Renal pelvis (tissue), 12 donors: ENCODE data around the gene CEP131. TPM values are rescaled to one million over a fixed set of nuclear protein-coding genes. Genes with fewer than 3 reads are reported as not detected.

Experiments used
- DNase-seq: peaks from one replicate; pipeline ENCODE4 v3.0.0-alpha.2; 2013
- long read RNA-seq, 16 experiments: transcript quantifications; one replicate each; lab custom pipeline, GENCODE V29; 2026
- polyA plus RNA-seq, 3 donors: library from polyadenylated mRNA; unstranded; fragments of 120-200 nt; gene quantifications; one replicate each; pipeline ENCODE4 v1.2.1, GENCODE V29; 2013; ENCODE audit not compliant: insufficient read length in 3 of 3

Gene CEP131
- polyA plus RNA-seq = 10 to 100 TPM; 23.4 to 27.2 (median 25.3) TPM
- long read RNA-seq, donor 1 = 0 reads
- long read RNA-seq, donor 2 = 0 reads
- long read RNA-seq, donor 3, partial matches to known transcripts = 0 of 3 reads
- long read RNA-seq, donor 3, other reads (novel, unspliced or antisense) = 0 of 3 reads
- long read RNA-seq, donor 4 = 0 reads
- long read RNA-seq, donor 5, partial matches to known transcripts = 0 of 2 reads
- long read RNA-seq, donor 5, other reads (novel, unspliced or antisense) = 0 of 2 reads
- long read RNA-seq, donor 6 = 0 reads
- long read RNA-seq, donor 7, partial matches to known transcripts = 0 of 1 reads
- long read RNA-seq, donor 7, other reads (novel, unspliced or antisense) = 0 of 1 reads
- long read RNA-seq, donor 8, partial matches to known transcripts = 0 of 1 reads
- long read RNA-seq, donor 8, other reads (novel, unspliced or antisense) = 0 of 1 reads
- long read RNA-seq, donor 9, partial matches to known transcripts = 0 of 1 reads
- long read RNA-seq, donor 9, other reads (novel, unspliced or antisense) = 0 of 1 reads
- long read RNA-seq, donor 10 = 0 reads
- long read RNA-seq, donor 11, partial matches to known transcripts = 0 of 1 reads
- long read RNA-seq, donor 11, other reads (novel, unspliced or antisense) = 0 of 1 reads
- long read RNA-seq, donor 12, partial matches to known transcripts = 0 of 3 reads
- long read RNA-seq, donor 12, other reads (novel, unspliced or antisense) = 0 of 3 reads
- long read RNA-seq, donor 13 = 0 reads
- long read RNA-seq, donor 14 = 0 reads
- long read RNA-seq, donor 15 = 0 reads
- long read RNA-seq, donor 16 = 0 reads

DNA sequence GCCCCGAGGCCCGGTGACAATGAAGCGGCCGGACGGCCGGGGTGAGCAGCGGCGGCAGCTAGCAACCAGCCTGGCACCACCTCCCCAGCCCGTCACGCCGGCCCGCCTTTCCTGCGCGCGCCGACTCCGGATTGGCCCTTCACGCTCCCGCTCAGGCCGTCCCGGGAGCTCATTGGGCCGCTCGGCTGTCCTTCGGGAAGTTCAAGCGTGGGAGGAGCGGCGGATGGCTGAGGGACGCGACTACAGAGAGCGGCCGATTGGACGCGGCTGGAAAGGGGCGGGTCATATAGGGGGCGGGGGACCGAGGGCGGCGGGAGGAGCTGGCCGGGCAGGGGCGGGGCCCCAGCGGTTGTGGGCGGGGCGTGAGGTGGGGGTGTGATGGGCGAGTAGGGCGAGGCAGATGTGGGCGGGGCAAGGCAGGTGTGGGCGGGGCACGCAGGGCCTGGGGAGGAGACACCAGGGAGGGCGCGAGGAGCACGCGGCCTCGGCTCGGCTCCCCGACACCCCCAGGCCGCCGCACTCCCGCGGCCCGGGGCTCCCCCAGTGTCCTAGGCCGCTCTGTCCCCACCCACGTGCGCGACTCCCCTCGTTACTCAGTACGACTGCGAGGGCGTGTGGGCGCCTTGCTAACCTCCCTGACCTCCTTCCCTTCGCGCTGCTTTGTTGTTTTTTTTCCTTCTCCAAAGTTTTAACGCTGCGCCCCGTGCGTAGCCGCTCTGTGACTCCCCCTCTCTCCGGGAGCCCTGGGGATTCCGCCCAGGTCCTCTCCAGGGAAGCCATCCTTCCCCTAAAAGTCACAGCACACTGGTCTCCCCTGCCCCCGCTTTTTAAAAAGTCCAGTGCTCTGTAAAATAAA is at the start of gene CEP131:
TSS of gene CEP131 (minus strand) at position 60 of the 856 bp plus-strand sequence. CDS start 2,909 bp downstream, outside the sequence.
- peak; percentile 98 for DNase-seq

DNA sequence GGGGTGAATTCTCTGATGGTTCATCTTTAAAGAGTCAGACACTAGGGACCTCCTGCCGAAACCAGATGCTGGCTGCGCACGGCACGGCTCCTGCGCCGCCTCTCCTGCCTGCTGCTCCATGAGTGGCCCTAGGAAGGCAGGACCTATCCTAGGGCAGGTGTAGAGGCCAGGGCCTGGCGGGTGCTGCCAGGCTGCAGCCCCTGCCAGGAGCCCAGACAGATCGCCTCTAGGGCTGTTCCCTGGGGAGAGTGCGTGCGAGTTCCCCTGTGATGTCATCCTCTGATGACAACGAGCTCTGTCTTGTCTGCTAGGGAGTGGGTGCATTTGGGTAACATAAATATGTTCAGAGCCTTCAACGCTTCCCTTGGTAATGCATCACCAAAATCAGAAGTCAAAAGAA is 48.5 kb upstream of the CEP131 start:
- DNase-seq = no peak

DNA sequence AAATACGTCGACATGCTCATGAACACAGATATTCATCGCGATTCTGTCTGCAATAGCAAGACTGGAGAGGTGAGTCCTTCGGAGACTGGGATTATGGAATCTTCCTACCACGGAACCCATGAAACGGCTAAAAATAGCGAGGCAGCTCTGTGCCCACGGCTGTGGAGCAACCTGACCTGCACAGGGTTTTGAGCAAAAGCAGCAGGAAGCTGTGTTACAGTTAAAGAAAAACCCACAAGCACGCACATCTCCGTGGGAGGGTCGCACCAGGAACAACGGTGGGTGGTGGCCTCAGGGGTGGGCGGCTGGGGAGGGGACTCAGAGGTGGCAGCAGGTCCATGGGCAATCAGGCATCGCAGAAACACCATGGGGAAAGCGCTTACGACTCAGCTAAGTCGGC is 47.5 kb upstream of the CEP131 start:
- no peak for DNase-seq

DNA sequence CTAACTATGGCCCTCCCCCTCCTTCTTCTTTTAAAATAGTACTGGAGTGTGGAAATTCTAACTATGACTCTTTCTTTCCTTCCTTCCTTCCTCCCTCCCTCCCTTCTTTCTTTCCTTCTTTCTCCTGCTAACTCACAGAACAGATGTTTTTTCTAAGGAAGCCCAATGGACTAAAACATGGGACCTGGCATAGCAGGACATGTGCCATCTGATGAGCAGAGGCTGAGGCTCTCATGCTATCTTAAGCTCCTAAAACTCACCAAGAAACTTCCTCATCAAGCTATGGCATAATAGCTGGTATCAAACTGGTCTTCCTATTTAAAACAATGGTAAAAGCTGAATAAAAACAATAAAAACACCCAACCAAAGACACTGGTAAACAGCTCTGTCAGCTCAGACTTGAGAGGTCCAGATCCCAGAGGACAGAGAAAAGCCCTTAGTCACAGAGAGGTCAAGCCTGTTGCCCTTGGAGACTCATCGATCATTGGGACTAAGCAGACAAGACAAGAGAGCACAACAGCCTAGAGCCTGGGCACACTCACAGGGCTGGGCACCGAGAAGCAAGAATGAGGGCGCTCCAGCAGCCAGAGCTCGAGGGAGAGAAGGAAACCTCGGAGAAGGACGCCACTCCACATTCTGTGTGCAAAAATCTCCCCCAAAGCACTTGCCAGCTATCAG is 44.8 kb upstream of the CEP131 start:
- DNase-seq = no peak

DNA sequence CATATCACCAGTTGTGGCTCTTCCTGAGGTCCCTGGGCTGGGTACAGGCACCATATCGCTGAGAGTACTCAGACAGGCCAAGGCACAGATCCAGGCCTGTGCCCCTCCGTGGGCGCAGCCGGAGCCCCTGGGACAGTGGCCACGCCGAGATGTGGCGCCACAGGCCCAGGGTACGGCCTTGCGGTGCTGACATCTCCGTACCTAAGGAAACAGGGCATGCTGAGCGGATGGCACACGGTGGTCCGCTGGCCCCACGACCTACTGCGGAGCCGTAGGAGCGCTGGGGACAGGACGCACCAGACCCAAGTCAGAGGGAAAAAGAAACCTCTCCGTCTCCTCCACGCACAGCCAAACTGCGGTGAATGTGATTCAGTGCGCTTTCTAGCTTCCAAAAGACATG is 42.8 kb upstream of the CEP131 start:
- DNase-seq = no peak

DNA sequence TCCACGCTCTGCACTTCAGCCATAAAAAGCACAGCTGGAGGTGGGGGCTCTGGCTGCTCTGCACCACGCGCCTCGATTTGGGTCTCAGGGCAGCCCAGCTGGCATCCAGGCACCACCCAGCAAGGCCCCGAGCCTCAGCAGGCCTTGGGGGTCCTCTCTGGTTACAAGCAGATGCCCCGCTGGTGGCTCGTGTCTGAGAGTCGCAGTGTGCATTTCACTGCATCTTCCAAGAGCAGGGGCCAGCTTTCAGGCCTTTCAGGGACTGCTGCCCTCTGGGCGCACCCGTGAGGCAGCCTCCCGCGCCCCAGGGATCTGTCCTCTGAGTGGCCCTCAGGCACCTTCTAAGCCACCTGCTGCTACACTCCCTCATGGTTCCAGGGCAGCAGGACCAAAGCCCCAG is 41.9 kb upstream of the CEP131 start:
- no peak for DNase-seq

DNA sequence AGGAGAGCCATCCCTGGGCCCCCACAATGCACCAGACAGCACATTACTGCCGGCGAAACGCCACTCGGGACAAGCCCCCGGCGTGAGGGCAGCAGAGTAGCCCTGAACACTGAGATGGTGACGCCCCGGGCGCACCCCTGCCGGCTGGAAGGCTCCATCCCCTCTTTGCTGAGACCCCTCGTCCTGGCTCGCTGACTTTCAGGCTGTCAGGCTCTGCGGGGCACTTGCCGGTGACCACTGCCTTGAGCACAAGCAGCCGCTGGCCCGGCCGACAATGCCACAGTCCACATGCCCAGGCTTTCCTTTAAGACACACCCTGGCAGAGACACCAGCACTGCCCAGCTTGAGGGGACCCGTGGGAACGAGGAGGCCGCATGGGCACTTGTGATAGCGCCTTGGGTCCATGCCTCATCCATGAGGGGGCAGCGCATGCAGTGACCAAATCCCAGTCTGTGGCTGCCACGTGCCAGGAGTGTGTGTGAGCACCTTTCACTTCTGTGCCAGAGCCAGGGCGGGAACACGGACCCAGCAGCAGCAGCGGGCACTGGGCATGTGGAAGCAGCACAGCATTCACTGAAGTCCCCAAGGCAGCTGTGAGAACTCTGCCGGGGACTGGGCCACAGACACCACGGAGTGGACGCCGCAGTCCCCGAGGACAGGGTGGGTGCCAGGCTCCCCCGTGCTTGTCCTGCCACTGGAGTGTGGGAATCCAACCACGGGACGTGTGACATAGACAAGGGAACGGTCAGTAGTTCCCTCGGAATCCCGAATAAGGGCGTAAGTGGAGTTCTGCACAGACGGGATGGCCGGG is 40.8 kb upstream of the CEP131 start:
- DNase-seq = no peak

DNA sequence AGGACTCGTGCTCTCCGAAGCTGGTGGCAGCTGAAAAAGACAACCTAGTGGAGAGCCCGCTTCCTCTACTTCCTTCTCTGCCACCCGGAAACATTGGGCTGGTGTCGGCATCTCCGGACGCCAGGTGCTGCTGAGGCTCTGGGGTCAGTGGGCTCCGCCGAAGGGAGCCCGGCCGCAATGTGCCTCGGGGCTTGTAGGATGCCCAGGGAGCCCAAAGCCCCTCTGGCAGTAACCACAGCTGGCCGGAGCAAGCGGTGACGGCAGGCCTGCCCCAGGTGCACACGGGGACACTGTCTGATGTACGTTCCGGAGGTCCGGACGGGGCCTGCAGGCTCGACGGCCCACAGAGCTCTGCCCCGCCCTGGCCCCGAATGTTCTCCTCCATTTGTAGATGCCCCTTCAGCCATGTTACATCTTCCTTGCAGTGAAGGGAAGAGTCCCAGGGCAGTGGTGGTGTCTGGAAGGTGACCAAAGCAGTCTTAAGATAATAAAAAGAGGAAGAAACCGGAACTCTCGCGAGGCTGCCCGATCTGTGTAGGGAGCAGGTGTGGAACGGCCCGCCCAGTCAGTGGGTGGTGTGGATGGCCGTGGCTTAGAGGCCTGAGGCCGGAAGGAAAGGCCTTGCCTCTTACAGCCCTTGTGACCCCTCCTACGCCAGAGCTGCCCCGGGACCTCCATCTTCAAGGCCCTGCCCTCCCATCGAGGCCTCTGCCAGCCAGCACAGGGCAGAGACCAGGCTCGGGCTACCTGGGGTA is 39.0 kb upstream of the CEP131 start:
- no peak for DNase-seq

DNA sequence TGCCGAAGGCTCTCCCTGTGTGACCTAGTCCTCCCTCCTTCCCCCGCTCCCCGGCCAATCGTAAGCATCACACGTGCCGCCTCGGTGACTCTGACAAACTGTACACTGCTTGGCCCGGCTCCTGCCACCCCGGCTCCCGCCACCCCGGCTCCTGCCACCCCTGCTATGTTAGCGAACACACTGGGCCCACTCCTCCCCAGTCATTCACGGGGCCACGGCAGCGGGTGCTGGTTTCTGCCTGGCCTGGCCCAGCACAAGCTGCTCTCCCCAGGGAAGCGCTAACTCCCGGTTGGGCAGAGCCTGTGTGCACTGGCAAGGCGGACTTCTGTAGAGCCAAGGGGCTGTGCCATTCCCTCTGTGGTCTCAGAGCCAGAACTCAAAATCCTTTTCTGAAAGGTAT is 38.3 kb upstream of the CEP131 start:
- no peak for DNase-seq

DNA sequence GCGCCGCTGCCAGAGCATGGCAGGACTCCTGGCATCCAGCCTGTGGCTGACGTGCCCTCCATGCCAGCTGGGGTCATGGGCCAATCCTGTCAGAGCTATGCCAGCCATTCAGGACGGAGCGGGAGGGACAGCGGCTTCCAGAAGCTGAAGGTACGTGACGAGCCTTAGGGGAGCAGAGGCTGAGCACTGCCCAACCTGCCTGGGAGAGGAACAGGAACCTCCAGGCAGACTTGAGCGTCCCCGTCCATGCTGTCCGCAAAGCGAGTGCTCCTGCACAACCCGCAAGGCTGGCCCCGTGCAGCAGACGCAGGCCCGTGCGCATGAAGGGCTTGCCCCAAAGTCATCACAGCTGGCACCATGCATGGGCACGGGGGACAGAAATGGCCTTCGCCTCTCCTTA is 37.9 kb upstream of the CEP131 start:
- DNase-seq = no peak

DNA sequence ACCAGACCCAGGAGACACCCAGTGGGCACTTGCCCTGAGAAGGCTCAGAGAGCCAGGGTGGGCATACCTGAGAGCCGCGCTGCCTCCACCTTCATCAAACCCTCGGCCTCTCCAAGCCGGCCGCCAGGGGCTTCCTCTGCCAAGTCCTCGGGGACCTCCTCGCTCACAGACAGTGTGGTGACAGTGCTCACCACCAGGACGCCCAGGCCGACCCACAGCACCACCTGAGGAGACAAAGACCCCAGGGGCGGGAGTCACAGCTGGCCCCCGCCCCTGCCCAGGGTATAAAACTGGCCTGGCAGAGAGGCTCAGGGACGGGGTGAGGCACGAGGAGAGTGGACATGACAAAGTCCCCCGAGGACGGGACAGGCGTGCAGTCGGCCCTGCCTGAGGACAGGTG is 37.4 kb upstream of the CEP131 start:
- DNase-seq = no peak

DNA sequence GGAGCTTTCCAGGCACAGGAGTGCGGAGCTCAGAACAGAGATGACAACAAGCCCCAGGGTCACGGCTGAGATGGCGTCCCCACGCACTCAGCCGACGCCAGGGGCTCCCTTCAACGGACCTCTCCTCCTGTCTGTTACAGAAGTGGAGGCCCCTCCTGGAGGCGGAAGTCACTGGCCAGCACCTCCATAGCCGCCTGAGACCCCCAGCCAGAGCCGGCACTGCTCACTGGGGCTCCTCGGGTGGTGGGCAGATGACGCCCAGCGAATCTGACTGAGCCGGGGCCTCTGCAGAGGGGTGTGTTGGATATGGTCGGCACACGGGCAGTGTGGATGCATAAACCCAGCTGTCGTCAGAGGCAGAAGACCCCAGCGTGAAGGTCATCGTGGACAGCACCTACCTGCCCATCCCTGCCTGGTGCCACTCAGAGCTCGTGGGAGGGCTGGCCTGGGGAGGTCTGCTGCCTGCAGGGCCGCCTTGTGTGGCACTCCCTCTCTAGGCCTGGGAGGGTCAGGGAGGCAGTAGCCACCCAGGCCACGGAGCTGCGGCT is 36.4 kb upstream of the CEP131 start:
- no peak for DNase-seq

DNA sequence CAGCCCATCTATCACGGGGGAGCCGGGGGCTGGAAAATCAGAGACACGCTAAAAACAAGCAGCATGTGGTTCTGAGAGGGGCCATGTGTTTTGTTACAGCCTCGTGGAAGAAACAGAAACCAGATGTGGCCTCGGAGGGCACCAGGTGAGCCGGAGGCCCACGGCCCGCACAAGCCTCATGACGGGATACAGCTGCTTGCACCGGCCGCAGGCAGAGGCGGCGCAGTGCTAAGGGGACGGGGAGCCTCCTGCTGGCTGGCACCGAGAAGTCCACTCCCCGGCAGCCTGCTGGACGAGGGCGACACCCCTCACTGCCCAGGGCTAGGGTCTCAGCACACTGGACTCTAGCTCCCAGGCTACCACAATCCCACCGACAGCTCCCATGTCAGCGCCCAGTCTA is 35.5 kb upstream of the CEP131 start:
- peak; percentile 58 for DNase-seq

DNA sequence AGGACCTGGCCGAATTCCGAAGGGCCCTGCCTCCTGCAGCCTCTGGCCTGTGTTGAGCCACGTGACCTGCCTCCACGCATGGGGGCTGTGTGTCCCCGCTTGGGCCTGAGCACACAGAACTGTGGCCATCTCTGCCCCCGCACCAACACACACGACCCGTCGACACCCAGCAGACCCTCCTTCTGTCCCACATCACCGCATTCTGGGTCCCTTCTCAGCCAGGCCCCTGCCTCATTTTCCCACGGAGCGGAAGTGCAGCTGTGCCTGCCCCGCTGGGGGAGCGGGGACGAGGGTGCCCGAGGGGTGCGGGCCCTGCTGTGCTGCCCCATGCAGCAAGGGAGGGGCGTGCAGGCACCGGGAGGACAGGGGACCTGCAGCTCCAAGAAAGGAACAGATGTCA is 34.8 kb upstream of the CEP131 start:
- DNase-seq = no peak

DNA sequence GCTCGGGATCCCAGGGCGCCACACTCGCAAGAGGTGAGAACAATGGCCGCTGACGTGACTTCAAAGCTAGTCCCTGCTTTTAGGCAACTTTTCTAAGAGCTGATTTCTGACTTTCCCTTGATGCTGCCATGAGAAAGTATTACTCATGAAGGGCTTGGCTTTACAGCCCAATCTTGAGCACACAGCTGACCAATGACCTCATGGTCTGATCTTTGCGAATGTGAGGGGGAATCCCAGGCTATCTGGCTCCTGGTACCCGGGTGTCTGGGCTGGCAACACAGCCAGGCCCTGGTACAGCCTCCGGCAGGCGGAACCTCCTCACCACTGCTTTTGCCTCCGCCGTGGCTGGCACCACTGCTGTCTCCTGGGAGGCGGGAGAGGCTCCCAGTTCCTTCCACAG is 33.9 kb upstream of the CEP131 start:
- DNase-seq = no peak

DNA sequence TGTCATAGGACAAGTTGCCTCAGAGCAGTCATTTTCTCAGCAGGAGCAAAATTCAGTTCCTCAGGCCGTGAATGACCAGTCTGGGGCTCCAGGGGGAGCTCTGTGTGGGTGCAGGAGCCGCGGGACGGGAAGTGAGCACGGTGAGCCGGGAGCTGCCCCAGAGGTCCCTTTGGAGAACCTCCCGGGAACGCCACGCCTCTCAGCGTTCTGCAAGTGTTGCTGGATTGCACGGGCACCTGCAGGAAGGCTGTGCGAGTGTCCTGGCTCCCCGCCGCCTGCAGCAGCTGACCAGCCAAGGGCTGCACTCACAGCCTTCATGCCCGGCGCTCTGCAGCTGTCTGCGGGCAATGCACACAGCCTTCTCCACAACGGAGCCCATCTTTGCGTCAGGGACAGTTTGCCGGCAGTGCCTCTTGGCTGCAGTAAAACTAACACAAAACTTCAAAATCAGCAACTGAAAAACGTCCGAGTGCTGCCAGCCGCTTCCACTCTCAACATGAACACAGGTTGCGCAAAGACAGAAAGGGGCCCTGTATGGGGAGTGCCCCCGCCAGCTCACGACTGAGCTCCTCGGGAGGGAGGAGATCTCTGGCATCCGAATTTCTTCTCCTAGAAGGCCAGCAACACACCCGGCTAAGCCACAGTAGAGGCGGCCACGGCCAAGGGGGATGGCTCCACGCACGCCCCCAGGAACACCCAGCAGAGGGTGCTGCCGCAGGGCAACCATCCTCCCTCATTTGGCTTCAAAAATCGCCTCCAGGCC is 32.4 kb upstream of the CEP131 start:
- DNase-seq = peak; percentile 65

DNA sequence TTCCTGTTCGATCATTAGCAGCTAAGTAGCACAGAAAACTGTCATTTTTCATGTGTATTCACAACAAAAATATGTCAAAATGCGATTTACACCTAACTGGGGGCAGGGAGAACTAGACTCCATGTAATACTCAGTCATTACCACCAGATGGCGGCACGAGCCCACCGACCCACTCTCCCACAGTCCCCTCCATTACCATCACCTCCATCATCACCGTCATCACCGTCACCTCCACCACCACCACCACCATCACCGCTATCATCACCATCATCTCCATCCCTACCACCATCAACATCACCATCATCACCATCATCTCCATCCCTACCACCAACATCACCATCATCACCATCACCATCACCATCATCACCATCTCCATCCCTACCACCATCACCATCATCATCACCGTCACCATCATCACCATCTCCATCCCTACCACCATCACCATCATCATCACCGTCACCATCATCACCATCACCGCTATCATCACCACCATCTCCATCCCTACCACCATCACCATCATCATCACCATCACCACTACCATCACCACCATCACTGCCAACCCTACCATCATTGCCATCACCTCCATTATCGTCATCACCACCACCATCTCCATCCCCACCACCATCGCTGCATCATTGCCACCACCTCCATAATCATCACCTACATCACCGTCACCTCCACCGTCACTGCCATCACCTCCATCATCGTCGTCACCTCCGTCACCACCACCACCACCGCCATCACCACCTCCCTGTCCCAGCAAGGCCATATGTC is 30.8 kb upstream of the CEP131 start:
- DNase-seq = no peak

DNA sequence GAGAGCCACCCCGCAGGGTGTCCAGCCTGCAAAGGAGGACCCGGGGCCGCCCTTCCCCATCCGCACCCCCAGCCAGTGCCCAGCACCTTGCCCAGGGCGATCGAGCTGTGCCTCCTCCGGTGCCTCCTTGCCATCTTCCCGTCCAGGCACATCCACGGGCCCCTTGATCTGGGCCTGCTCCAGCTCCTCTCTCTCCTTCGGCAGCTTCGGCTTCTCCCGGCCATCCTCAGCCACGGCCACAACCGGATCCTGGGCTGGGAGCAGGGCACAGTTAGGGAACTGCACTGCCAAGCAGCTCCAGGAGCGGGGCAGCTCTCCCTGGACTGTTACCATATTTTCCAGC is 30.2 kb upstream of the CEP131 start:
- no peak for DNase-seq
